ENCODE measurements around the gene GPR108. TPM values are rescaled to one million over a fixed set of nuclear protein-coding genes. Genes with fewer than 3 reads are reported as not detected.

GPR108 gene
- polyA plus RNA-seq, 1 of the 3 experiments (the other 2 are of a cell fraction) = 54.2 TPM

GRCh38 chr19:6686628-6686975, 50.8 kb downstream of the GPR108 start:
- no peaks in the 10 kb centered on the region for H3K4me1 ChIP-seq (ENCODE audit: control insufficient read depth in 1 of 2, insufficient read depth in 2 of 2, low read depth in 1 of 2, low read length in 1 of 2)
- H4K20me1 ChIP-seq (ENCODE audit: insufficient read depth) = no peaks in the 10 kb centered on the region
- CTCF ChIA-PET = no interaction called here
- no peaks in the 10 kb centered on the region for H3K79me2 ChIP-seq (ENCODE audit: insufficient read depth)
- H3K4me3 ChIP-seq (ENCODE audit: low read depth in 2 of 2, low read length in 1 of 2) = no peak overlapping the region
- 14% methylated on average over 1 of the region's 4 CpGs for WGBS (ENCODE audit: low lambda C conversion rate)
- TF ChIP-seq MAX (IDR thresholded peaks at IDR 0.05; ENCODE audit: low read depth) (no peak), GABPA (IDR thresholded peaks at IDR 0.05; ENCODE audit: low read depth) (no peak), CHD2 (IDR thresholded peaks at IDR 0.05; ENCODE audit: low read length, partially characterized antibody) (no peak), RCOR1 (IDR thresholded peaks at IDR 0.05; ENCODE audit: low read length) (no peak), TCF12 (IDR thresholded peaks at IDR 0.05) (no peak), POLR2AphosphoS5 (IDR thresholded peaks at IDR 0.05; ENCODE audit: low read depth, low read length) (no peak), PBX3 (IDR thresholded peaks at IDR 0.05) (no peak), ELF1 (IDR thresholded peaks at IDR 0.05) (no peak), MEF2A (IDR thresholded peaks at IDR 0.05; ENCODE audit: borderline replicate concordance, low read depth) (no peak), REST (IDR thresholded peaks at IDR 0.05; ENCODE audit: low read depth, low read length) (no peak), ZBTB33 (IDR thresholded peaks at IDR 0.05; ENCODE audit: borderline replicate concordance, low read depth) (no peak), CTCF (IDR thresholded peaks at IDR 0.05) (no peak)
- H3K9me3 ChIP-seq = no peaks in the 10 kb centered on the region
- no peak overlapping the region for H3K9ac ChIP-seq
- H3K4me2 ChIP-seq = no peak overlapping the region
- H2AFZ ChIP-seq (ENCODE audit: low read depth) = no peak overlapping the region
- peaks cover 24% of the 10 kb centered on the region; the same call in 1 of the 2 replicates for H3K27me3 ChIP-seq (ENCODE audit: insufficient read depth)
- POLR2A ChIA-PET = no interaction called here
- no peaks in the 10 kb centered on the region for H3K36me3 ChIP-seq (replicated peaks in 1 of 2; ENCODE audit: control insufficient read depth in 1 of 2, insufficient read depth in 2 of 2, low read length in 1 of 2)
- DNase-seq = no peak
- no peaks in the 10 kb centered on the region for H3F3A ChIP-seq (replicated peaks; ENCODE audit: insufficient read depth)
- H3K27ac ChIP-seq (ENCODE audit: low read depth in 2 of 2, low read length in 1 of 2) = no peak overlapping the region
- no peaks in the 10 kb centered on the region for H3K9me2 ChIP-seq

Data from SK-N-SH (cell line).